IMR-90 (cell line): ENCODE data around the gene IL4R.

Experiments used
- BHLHE40 ChIP-seq: fragments of 150-350 bp; IDR thresholded peaks from 2 replicates; pipeline ENCODE4 v1.6.1; 2016; ENCODE audit warnings: mild to moderate bottlenecking, low read depth, low read length
- CEBPB ChIP-seq: IDR thresholded peaks from 2 replicates; pipeline ENCODE4 v1.6.1; 2012; ENCODE audit warnings: low read depth, low read length, improper control_type of control experiment
- CHD1 ChIP-seq: IDR thresholded peaks from 2 replicates; pipeline ENCODE4 v1.6.1; 2012; ENCODE audit warnings: low read depth, low read length, improper control_type of control experiment
- CTCF ChIP-seq: conservative IDR thresholded peaks from 2 replicates; pipeline ENCODE4 v1.5.1; 2012; ENCODE audit warnings: mild to moderate bottlenecking, low read depth, low read length, improper control_type of control experiment
- FOS ChIP-seq: fragments of 150-350 bp; IDR thresholded peaks from 2 replicates; pipeline ENCODE4 v1.6.1; 2016; ENCODE audit warnings: low read depth, low read length
- MAFK ChIP-seq: IDR thresholded peaks from 2 replicates; pipeline ENCODE4 v1.6.1; 2012; ENCODE audit warnings: low read depth, low read length, improper control_type of control experiment
- NFE2L2 ChIP-seq: fragments of 150-350 bp; IDR thresholded peaks from 2 replicates; pipeline ENCODE4 v1.6.1; 2016; ENCODE audit warnings: low read depth, mild to moderate bottlenecking, low read length
- POLR2A ChIP-seq: IDR thresholded peaks from 2 replicates; pipeline ENCODE4 v1.6.1; 2012; ENCODE audit warnings: mild to moderate bottlenecking, low read depth, low read length
- RAD21 ChIP-seq: IDR thresholded peaks from 2 replicates; pipeline ENCODE4 v1.6.1; 2012; ENCODE audit warnings: low read length, improper control_type of control experiment
- RCOR1 ChIP-seq: IDR thresholded peaks from 2 replicates; pipeline ENCODE4 v1.6.1; 2012; ENCODE audit warnings: mild to moderate bottlenecking, low read length, improper control_type of control experiment; ENCODE audit not compliant: insufficient replicate concordance
- RFX5 ChIP-seq: IDR thresholded peaks from 2 replicates; pipeline ENCODE4 v1.8.0; 2012; ENCODE audit warnings: low read depth, mild to moderate bottlenecking, low read length, moderate library complexity
- SMC3 ChIP-seq: fragments of 150-350 bp; IDR thresholded peaks from 2 replicates; pipeline ENCODE4 v1.6.1; 2016; ENCODE audit warnings: low read depth, mild to moderate bottlenecking, antibody characterized with exemption, low read length, moderate library complexity
- USF2 ChIP-seq: fragments of 150-350 bp; IDR thresholded peaks from 2 replicates; pipeline ENCODE4 v1.6.1; 2017; ENCODE audit warnings: mild to moderate bottlenecking, antibody characterized with exemption, low read length, low read depth

- TF ChIP-seq POLR2A (no peak), CTCF (no peak), CEBPB (no peak), RFX5 (no peak), RCOR1 (no peak), CHD1 (no peak), MAFK (peak; percentile 21; the same call in 1 of the 2 replicates), RAD21 (no peak), USF2 (no peak), NFE2L2 (no peak), SMC3 (no peak), BHLHE40 (no peak), FOS (no peak)
Measured at GRCh38 chr16:27273670-27274423, 39.9 kb upstream of the IL4R start.
